GM12873 (cell line): ENCODE measurements around the gene DTX1.

ENCODE experiments used
- TF ChIP-seq, protein P1 (sequence below): IDR thresholded peaks from 2 replicates; pipeline ENCODE4 v1.5.1; 2012; ENCODE audit warnings: low read depth, mild to moderate bottlenecking, moderate library complexity, low read length, control low read depth; ENCODE audit not compliant: insufficient read depth; ENCODE audit errors: missing control alignments

Gene DTX1

DNA sequence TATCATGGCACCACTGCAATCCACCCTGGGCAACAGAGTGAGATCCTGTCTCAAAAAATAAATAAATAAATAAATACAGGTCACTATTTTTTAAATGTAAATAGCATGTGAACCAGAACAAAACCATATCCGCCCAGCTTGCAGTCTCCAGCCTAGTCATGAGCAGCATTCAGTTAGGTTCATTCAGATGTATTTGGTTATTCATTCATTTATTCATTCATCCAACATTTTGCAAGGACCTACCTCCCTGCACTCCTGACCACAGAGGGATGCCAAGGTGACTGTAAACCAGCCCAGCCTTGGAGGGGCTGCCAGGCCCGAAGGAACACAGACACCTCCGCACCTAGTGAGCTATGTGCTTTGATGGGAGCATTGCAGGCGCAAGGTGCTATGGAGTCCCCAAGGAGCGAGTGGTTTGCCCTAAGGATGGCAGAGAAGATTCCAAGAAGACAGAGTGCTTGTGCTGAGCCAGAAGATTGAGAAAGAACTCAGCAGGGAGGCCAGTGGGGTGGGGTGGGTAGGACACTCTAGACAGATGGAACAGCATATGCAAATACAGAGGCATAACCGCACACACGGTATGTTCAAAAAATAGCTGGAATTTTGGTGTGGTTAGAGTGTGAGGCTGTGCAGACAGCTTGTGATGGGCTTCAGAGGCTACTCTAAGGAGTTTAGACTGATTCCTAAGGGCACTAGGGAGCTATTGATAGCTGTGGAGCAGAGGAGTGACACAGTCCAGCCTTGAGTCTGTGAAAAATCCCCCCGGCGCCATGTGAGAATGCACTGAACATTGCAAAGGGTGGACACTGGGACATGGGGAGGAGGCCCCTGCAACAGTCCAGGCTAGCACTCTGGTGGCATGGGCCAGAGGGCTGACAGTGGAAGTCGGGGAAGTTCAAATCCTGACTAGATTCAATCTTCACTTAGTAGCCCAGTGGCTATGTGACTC, 11.7 kb downstream of the DTX1 start:
- TF ChIP-seq, protein P1, sequence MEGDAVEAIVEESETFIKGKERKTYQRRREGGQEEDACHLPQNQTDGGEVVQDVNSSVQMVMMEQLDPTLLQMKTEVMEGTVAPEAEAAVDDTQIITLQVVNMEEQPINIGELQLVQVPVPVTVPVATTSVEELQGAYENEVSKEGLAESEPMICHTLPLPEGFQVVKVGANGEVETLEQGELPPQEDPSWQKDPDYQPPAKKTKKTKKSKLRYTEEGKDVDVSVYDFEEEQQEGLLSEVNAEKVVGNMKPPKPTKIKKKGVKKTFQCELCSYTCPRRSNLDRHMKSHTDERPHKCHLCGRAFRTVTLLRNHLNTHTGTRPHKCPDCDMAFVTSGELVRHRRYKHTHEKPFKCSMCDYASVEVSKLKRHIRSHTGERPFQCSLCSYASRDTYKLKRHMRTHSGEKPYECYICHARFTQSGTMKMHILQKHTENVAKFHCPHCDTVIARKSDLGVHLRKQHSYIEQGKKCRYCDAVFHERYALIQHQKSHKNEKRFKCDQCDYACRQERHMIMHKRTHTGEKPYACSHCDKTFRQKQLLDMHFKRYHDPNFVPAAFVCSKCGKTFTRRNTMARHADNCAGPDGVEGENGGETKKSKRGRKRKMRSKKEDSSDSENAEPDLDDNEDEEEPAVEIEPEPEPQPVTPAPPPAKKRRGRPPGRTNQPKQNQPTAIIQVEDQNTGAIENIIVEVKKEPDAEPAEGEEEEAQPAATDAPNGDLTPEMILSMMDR, result no peak

DNA sequence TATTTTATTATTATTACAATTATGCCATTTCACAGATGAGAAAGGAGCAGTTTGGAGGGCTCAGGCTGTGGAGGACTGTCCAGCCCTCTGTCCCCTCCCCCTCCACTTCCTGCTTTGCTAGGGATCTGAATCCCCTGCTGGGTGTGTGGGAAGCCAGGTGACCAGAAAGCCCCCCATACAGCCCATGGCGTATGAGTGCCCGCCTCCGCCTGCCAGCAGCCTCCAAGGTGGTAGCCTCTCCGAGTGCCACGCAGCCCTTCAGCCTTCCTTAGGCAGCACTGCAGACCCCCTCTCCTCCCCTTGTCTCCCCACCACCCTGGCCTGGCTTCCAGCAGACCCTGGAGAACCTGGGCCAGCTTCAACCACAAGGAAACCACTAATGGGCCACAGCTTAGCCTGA, 12.6 kb downstream of the DTX1 start:
- TF ChIP-seq, protein P1, result no peak

DNA sequence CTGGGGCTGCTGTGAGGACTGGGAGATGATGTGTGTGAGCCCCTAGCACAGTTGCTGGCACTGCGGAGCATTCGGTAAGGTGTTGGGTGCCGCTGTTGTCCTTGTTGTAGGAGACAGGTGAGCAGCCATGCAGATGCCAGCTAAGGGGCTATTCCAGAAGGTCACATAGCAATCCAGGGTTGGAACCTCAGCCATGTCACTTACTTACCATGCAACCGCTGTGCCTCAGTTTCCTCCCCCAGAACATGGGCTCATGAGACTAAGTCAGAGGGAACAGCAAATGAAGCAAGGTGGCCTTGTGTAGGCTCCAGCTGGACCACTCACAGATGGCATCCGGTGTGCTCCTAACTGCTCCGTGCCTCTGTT, 13.2 kb downstream of the DTX1 start:
- TF ChIP-seq, protein P1, result no peak

DNA sequence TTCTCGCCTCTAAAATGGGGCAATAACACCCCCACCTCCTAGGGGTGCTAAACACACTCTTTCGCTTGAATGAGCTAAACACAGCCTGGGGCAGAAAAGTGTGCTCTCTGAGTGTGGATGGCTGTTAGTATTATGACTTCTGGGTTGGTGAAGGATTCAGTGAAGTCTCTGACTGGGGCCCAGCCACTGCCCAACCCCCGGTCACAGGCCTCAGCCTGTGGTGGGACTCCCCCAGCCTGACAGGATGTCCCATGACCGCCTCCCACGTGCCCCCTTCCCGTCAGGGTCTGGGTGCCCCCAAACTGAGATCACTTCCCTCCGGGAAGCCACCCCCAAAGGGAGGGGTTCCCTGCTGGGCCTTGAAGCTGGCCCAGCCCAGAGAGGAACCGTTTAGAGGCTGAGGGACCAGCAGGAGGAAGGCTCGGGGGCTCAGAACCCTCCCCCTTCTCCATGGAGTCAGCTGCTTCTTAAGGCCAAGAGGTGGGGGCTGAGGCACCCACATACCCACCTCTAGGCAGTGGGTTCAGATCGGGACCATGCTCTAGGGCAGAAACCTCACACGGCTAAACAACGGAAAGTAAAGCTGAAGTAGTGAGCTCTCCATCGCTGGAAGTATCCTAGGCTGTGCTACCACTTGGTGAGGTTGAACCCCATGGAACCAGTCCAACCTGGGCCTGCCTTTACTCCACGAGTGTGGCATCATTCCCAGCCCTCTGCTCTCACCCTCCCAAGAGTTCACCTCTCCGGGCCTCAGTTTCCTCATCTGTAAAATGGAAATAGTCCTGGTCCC, 13.8 kb downstream of the DTX1 start:
- TF ChIP-seq, protein P1, result no peak

DNA sequence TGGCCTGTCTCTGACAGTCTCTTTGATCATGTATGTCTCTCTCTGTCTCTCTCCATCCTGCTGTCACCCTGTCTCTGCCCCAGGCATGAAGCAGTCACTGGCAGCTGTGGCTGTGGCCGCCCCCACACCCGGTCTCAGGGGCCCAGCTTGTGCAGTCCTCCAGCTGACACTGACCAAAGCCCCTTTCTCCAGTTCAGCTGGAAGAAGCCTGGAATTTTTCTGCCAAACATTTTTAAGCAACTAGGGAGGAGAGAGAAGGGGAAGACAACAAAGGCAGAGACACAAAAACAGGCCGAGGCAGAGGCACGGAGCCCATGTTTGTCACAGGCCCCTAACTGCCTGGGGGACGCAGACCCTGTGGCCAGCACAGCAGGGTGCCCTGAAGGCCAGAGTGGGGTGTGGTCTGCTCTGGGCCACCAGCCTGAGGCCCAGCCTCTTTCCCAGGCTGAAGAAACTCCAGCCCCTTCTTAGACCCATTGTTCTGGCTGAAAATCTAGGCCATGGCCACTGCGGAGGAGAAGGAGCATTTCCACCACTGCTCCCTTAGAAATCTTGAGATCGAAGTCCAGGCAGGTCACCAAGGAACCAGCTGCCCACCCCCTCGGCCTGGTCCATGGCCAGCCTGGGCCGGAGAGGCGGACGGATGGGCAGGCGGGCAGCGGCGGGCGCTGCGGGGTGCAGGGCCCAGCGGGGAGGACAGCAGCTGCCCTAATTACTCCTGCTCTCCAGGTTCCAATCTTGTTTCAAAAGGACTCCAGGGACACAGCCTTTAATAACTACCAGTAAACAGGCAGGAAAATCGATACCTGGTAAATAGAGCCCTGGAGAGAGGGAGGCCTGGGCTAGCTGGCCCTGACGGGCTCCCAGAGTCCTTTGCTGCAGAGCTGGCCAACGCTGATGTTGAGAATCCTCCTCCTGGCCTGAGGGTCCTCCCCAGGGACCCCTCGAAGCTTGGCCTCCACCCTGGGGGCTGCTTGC, 14.9 kb downstream of the DTX1 start:
- TF ChIP-seq, protein P1, result no peak

DNA sequence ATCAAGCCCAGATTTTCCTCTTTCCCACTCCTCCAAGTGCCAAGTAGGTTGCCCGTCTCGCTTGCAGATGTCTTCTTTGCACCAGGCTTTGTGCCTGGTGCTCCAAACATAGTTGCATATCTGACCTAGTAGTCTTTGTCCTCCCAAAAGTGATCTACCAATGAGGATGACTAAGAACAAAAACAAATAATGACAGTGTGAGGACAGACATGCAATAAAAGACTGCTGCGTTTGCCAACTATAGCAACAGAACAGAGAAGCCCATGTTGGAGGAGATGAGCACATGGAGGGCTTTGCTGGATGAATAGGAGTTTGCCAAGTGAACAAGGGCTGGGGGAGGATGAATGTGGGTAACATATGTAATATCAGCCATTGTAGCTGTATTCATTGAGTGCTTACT, 15.6 kb downstream of the DTX1 start:
- TF ChIP-seq, protein P1, result no peak
